K562 (cell line): ENCODE measurements around the gene NPHP3.

ENCODE experiments used
- FOSL1 ChIP-seq: fragments of 200-800 bp; sonication (Bioruptor generic); conservative IDR thresholded peaks from 2 replicates; pipeline ENCODE4 v1.6.1; 2016; ENCODE audit warnings: missing genetic modification characterization, missing compliant biosample characterization
- FOXJ3 ChIP-seq: sonication (generic); formaldehyde crosslinking; IDR thresholded peaks from 2 replicates; pipeline ENCODE4 v1.4.0; 2020; ENCODE audit warnings: mild to moderate bottlenecking, missing genetic modification reagents
- KAT7 ChIP-seq: sonication (generic); formaldehyde crosslinking; IDR thresholded peaks from 2 replicates; pipeline ENCODE4 v1.8.0; 2022; ENCODE audit warnings: missing genetic modification reagents, mild to moderate bottlenecking, borderline replicate concordance
- MXI1 ChIP-seq: IDR thresholded peaks from 2 replicates; pipeline ENCODE4 v1.6.1; 2011; ENCODE audit warnings: low read depth, mild to moderate bottlenecking, improper control_type of control experiment, low read length
- POLR2AphosphoS5 ChIP-seq: IDR thresholded peaks from 2 replicates; pipeline ENCODE4 v1.6.1; 2011; ENCODE audit warnings: mild to moderate bottlenecking, low read depth, low read length, moderate library complexity; ENCODE audit not compliant: control insufficient read depth, insufficient read depth
- SREBF1 ChIP-seq: fragments of 150-350 bp; IDR thresholded peaks from 2 replicates; pipeline ENCODE4 v1.6.1; 2014; ENCODE audit warnings: antibody characterized with exemption, low read depth, low read length, borderline replicate concordance
- ZFP36 ChIP-seq: fragments of 150-350 bp; IDR thresholded peaks from 2 replicates; pipeline ENCODE4 v1.6.1; 2018; ENCODE audit warnings: low read length, low read depth; ENCODE audit not compliant: partially characterized antibody
- ZNF3 ChIP-seq: fragments of 250-450 bp; sonication (Bioruptor Pico); IDR thresholded peaks from 2 replicates; pipeline ENCODE4 v1.5.0; 2021; ENCODE audit warnings: mild to moderate bottlenecking, moderate library complexity
- TF ChIP-seq, protein P1 (sequence below), 3 experiments: IDR thresholded peaks in 2 of 3; conservative IDR thresholded peaks in 1 of 3; 2 replicates each; pipeline ENCODE4 v1.5.1; 2011 to 2012; ENCODE audit warnings: low read length in 3 of 3, mild to moderate bottlenecking in 3 of 3, control low read depth in 2 of 3, improper control_type of control experiment in 1 of 3, inconsistent platforms in 1 of 3, low read depth in 1 of 3, mixed read lengths in 1 of 3, moderate library complexity in 1 of 3; ENCODE audit not compliant: insufficient read depth in 2 of 3

GRCh38 chr3:132635052-132635451 lies 87.2 kb downstream of the NPHP3 start:
- TF ChIP-seq, protein P1, sequence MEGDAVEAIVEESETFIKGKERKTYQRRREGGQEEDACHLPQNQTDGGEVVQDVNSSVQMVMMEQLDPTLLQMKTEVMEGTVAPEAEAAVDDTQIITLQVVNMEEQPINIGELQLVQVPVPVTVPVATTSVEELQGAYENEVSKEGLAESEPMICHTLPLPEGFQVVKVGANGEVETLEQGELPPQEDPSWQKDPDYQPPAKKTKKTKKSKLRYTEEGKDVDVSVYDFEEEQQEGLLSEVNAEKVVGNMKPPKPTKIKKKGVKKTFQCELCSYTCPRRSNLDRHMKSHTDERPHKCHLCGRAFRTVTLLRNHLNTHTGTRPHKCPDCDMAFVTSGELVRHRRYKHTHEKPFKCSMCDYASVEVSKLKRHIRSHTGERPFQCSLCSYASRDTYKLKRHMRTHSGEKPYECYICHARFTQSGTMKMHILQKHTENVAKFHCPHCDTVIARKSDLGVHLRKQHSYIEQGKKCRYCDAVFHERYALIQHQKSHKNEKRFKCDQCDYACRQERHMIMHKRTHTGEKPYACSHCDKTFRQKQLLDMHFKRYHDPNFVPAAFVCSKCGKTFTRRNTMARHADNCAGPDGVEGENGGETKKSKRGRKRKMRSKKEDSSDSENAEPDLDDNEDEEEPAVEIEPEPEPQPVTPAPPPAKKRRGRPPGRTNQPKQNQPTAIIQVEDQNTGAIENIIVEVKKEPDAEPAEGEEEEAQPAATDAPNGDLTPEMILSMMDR (IDR thresholded peaks at IDR 0.05 in 2 of 3, conservative IDR thresholded peaks at IDR 0.05 in 1 of 3; ENCODE audit: insufficient read depth in 2 of 3, low read depth in 1 of 3, low read length in 3 of 3) = no peak
- TF ChIP-seq FOSL1 = no peak
- TF ChIP-seq ZFP36 = no peak
- TF ChIP-seq FOXJ3 (CRISPR knock-in tag) = no peak
- TF ChIP-seq SREBF1 = no peak
- no peak for TF ChIP-seq ZNF3 (CRISPR knock-in tag)
- no peak for TF ChIP-seq POLR2AphosphoS5
- no peak for TF ChIP-seq KAT7 (CRISPR knock-in tag)
- TF ChIP-seq MXI1 = no peak
